Measurements from ENCODE around the gene MAML3.

- TF ChIP-seq, protein P1, sequence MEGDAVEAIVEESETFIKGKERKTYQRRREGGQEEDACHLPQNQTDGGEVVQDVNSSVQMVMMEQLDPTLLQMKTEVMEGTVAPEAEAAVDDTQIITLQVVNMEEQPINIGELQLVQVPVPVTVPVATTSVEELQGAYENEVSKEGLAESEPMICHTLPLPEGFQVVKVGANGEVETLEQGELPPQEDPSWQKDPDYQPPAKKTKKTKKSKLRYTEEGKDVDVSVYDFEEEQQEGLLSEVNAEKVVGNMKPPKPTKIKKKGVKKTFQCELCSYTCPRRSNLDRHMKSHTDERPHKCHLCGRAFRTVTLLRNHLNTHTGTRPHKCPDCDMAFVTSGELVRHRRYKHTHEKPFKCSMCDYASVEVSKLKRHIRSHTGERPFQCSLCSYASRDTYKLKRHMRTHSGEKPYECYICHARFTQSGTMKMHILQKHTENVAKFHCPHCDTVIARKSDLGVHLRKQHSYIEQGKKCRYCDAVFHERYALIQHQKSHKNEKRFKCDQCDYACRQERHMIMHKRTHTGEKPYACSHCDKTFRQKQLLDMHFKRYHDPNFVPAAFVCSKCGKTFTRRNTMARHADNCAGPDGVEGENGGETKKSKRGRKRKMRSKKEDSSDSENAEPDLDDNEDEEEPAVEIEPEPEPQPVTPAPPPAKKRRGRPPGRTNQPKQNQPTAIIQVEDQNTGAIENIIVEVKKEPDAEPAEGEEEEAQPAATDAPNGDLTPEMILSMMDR (IDR thresholded peaks at IDR 0.05 in 8 of 11, conservative IDR thresholded peaks at IDR 0.05 in 3 of 11), result no peak
- no peak for TF ChIP-seq POLR2A (IDR thresholded peaks at IDR 0.05)
Observed at GRCh38 chr4:139971111-139971510, 182.9 kb downstream of the MAML3 start.

Measured in spleen (tissue), 7 donors.